Measurements from ENCODE around the gene NGB. TPM values are rescaled to one million over a fixed set of nuclear protein-coding genes. Genes with fewer than 3 reads are reported as not detected.

Gene NGB
- total RNA-seq, 2 experiments from 2014 or later, result not detected

DNA sequence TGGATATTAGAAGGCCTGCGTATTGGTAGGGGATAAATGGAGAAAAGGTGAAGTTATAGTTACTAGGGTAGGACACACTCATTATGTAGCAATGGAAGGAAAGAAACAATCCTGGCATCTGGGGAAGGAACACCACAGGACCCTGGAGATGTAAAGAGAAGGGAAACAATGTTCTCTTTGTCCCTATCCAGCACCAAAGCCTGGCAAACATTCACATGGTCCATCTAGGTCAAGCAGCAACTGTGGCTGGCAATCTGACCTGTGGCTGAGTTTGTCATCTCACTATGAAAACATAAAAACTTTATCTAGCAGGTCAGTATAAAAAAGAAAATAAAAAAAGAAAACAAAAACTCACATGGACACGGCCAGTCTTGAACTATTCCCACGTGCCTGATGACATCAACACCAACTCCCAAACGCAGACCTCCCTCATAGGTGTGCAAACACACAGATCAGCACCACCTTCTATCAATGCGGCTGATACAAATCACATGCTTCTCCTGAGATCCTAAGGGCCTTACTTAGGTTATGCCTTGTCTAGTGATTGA lies 47.1 kb upstream of the NGB start:
- TF ChIP-seq CTCF (IDR thresholded peaks at IDR 0.05), result no peak
- no peaks in the 10 kb centered on the region for H3K27me3 Mint-ChIP-seq
- ATAC-seq (ENCODE audit: poor library complexity) (no peak), DNase-seq (no peak)
- Histone ChIP-seq H3K4me3 (ENCODE audit: low read length) (no peak overlapping the region), H3K27me3 (ENCODE audit: control insufficient read depth in 1 of 2, insufficient read depth in 2 of 2, low read length in 2 of 2) (no peaks in the 10 kb centered on the region), H3K36me3 (ENCODE audit: insufficient read depth, low read length) (no peaks in the 10 kb centered on the region), H3K4me1 (ENCODE audit: insufficient read depth, low read length) (peaks cover 23% of the 10 kb centered on the region), H3K9me3 (ENCODE audit: control insufficient read depth in 1 of 2, insufficient read depth in 1 of 2, low read length in 2 of 2) (no peaks in the 10 kb centered on the region), H3K27ac (ENCODE audit: low read depth in 1 of 2, low read length in 2 of 2) (no peak overlapping the region)
- H3K4me1 Mint-ChIP-seq (ENCODE audit: low read depth), result peaks cover 31% of the 10 kb centered on the region
- H3K9me3 Mint-ChIP-seq, result no peaks in the 10 kb centered on the region
- CTCF ChIA-PET, result no interaction called here
- peaks cover 9% of the 10 kb centered on the region for H3K36me3 Mint-ChIP-seq (ENCODE audit: low read depth)
- peak overlapping the region; percentile 46 for H3K4me3 Mint-ChIP-seq
- intact Hi-C loops (cut with DNase I, micrococcal nuclease), result loop anchor here (2.0 to 10.0 kb wide), 5 partner anchors 299 to 603 kb away; partner anchors contain the start of genes ANGEL1 (in 1 of the 2) and SPTLC2 (in 1 of the 2)
- POLR2A ChIA-PET, result no interaction called here
- H3K27ac Mint-ChIP-seq, result peak overlapping the region; percentile 21

DNA sequence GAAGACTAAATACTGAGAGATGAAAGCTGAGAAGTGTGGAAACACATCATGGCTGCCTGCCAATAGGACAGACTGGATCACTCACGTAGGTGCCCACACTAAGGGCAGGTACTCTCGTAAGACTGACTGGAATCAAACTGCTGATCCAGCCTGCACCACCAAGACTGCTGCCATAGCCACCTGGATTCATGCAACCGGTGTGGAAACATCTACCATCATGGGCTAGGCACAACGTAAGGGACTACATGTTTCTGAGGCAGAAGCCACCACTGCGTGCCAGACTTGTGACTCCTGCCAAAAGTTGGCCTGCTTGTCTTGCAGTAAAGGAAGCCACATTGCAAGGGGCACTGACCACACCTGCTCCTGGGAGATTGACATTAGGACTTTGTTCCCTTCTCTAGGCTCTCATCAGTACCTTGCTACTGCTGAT lies 45.9 kb upstream of the NGB start:
- H3K36me3 ChIP-seq (ENCODE audit: insufficient read depth, low read length), result no peaks in the 10 kb centered on the region
- H3K27ac ChIP-seq (ENCODE audit: low read depth in 1 of 2, low read length in 2 of 2), result no peak overlapping the region
- intact Hi-C loops (cut with DNase I, micrococcal nuclease), result loop anchor here (1.0 to 10.0 kb wide), 7 partner anchors 164 to 602 kb away; partner anchors contain the start of gene SPTLC2 (in 1 of the 2)
- no peak for TF ChIP-seq CTCF (IDR thresholded peaks at IDR 0.05)
- Mint-ChIP-seq H3K4me3 (no peak overlapping the region), H3K27me3 (no peaks in the 10 kb centered on the region), H3K36me3 (ENCODE audit: low read depth) (peaks cover 9% of the 10 kb centered on the region), H3K4me1 (ENCODE audit: low read depth) (peaks cover 22% of the 10 kb centered on the region), H3K27ac (no peak overlapping the region), H3K9me3 (no peaks in the 10 kb centered on the region)
- no peak for DNase-seq
- H3K27me3 ChIP-seq (ENCODE audit: control insufficient read depth in 1 of 2, insufficient read depth in 2 of 2, low read length in 2 of 2), result no peaks in the 10 kb centered on the region
- no peak overlapping the region for H3K4me3 ChIP-seq (ENCODE audit: low read length)
- peaks cover 13% of the 10 kb centered on the region for H3K4me1 ChIP-seq (ENCODE audit: insufficient read depth, low read length)
- no peak for ATAC-seq (ENCODE audit: poor library complexity)
- CTCF ChIA-PET, result interaction anchor here (1.0 to 2.4 kb wide), 4 partner anchors 9 to 441 kb away, joined by 4 to 11 read pairs (median 4); partner anchors contain the start of genes SAMD15 and TMED8
- POLR2A ChIA-PET, result no interaction called here
- no peaks in the 10 kb centered on the region for H3K9me3 ChIP-seq (ENCODE audit: control insufficient read depth in 1 of 2, insufficient read depth in 1 of 2, low read length in 2 of 2)

- Mint-ChIP-seq H3K27ac (no peak overlapping the region), H3K36me3 (ENCODE audit: low read depth) (peaks cover 4% of the 10 kb centered on the region)
- POLR2A ChIA-PET, result interaction anchor here (0.5 to 0.8 kb wide), 2 partner anchors 61 to 340 kb away, joined by 3 read pairs; partner anchors contain the start of genes SAMD15 and TMED8
These were observed 45.1 kb upstream of the NGB start for GRCh38 chr14:77316195-77316505.

More at GRCh38 chr14:77316195-77316505, 45.1 kb upstream of the NGB start:
- CTCF ChIA-PET, result interaction anchor here (0.6 to 2.4 kb wide), 13 partner anchors 8 to 1157 kb away, joined by 3 to 18 read pairs (median 4); partner anchors contain the start of genes SAMD15 and TMED8
- ATAC-seq (ENCODE audit: poor library complexity) (no peak), DNase-seq (no peak)
- Histone ChIP-seq H3K9me3 (ENCODE audit: control insufficient read depth in 1 of 2, insufficient read depth in 1 of 2, low read length in 2 of 2) (no peaks in the 10 kb centered on the region), H3K36me3 (ENCODE audit: insufficient read depth, low read length) (no peaks in the 10 kb centered on the region), H3K27me3 (ENCODE audit: control insufficient read depth in 1 of 2, insufficient read depth in 2 of 2, low read length in 2 of 2) (no peaks in the 10 kb centered on the region), H3K4me1 (ENCODE audit: insufficient read depth, low read length) (peaks cover 12% of the 10 kb centered on the region), H3K27ac (ENCODE audit: low read depth in 1 of 2, low read length in 2 of 2) (no peak overlapping the region), H3K4me3 (ENCODE audit: low read length) (no peak overlapping the region)
- no peaks in the 10 kb centered on the region for H3K27me3 Mint-ChIP-seq
- H3K4me3 Mint-ChIP-seq, result peak overlapping the region; percentile 32
- H3K9me3 Mint-ChIP-seq, result no peaks in the 10 kb centered on the region
- TF ChIP-seq CTCF (IDR thresholded peaks at IDR 0.05), result no peak
- H3K4me1 Mint-ChIP-seq (ENCODE audit: low read depth), result peaks cover 14% of the 10 kb centered on the region
- intact Hi-C loops (cut with DNase I, micrococcal nuclease), result loop anchor here (1.0 to 10.0 kb wide), 7 partner anchors 163 to 601 kb away; partner anchors contain the start of gene SPTLC2 (in 1 of the 2)
